Measurements from ENCODE around the gene RPUSD3. TPM values are rescaled to one million over a fixed set of nuclear protein-coding genes. Genes with fewer than 3 reads are reported as not detected.

Gene RPUSD3
- total RNA-seq, 4 donors from 2014 or later, result 29.7 to 43.1 (median 38.5) TPM

Other genes with a start within 250 kb of the RPUSD3 start
- gene MTMR14, start 194.5 kb downstream of the RPUSD3 start, total RNA-seq, result 10 to 100 TPM; 37.1 to 41.7 (median 38.3) TPM
- not detected for gene CPNE9, start 140.2 kb downstream of the RPUSD3 start, total RNA-seq
- gene BRPF1, start 112.3 kb downstream of the RPUSD3 start, total RNA-seq, result 10 to 100 TPM; 16.8 to 43.7 (median 25.6) TPM
- gene OGG1, start 94.1 kb downstream of the RPUSD3 start, total RNA-seq, result 100 to 1,000 TPM in 1 of 4 donors, 10 to 100 TPM in 3; 51.2 to 163 (median 74.1) TPM
- gene CAMK1, start 74.1 kb downstream of the RPUSD3 start, total RNA-seq, result 10 to 100 TPM in 2 of 4 donors, 1 to 10 TPM in 2; 5.6 to 51.2 (median 10.4) TPM
- 10 to 100 TPM; 38.0 to 63.6 (median 55.7) TPM for gene TADA3, start 51.5 kb downstream of the RPUSD3 start, total RNA-seq
- gene ARPC4, start 50.9 kb downstream of the RPUSD3 start, total RNA-seq, result 100 to 1,000 TPM; 111 to 165 (median 135) TPM
- gene TTLL3, start 33.7 kb downstream of the RPUSD3 start, total RNA-seq, result 100 to 1,000 TPM in 3 of 4 donors, 10 to 100 TPM in 1; 42.4 to 594 (median 143) TPM
- gene CIDEC, start 36.2 kb upstream of the RPUSD3 start, total RNA-seq, result 100 to 1,000 TPM in 3 of 4 donors, 10 to 100 TPM in 1; 27.2 to 510 (median 253) TPM
- gene JAGN1, start 46.6 kb upstream of the RPUSD3 start, total RNA-seq, result 10 to 100 TPM; 23.9 to 46.5 (median 41.9) TPM
- 100 to 1,000 TPM in 2 of 4 donors, 10 to 100 TPM in 2; 11.6 to 160 (median 109) TPM for gene IL17RE, start 58.8 kb upstream of the RPUSD3 start, total RNA-seq
- gene IL17RC, start 73.1 kb upstream of the RPUSD3 start, total RNA-seq, result 100 to 1,000 TPM in 3 of 4 donors, 10 to 100 TPM in 1; 22.3 to 125 (median 123) TPM
- gene CRELD1, start 89.8 kb upstream of the RPUSD3 start, total RNA-seq, result 10 to 100 TPM; 21.9 to 45.6 (median 34.4) TPM
- 10 to 100 TPM in 1 of 4 donors, 1 to 10 TPM in 3; 1.9 to 13.2 (median 3.6) TPM for gene PRRT3, start 108.4 kb upstream of the RPUSD3 start, total RNA-seq
- gene EMC3, start 142.8 kb upstream of the RPUSD3 start, total RNA-seq, result 10 to 100 TPM; 23.9 to 42.2 (median 32.8) TPM
- 10 to 100 TPM in 1 of 4 donors, 1 to 10 TPM in 3; 4.6 to 38.0 (median 7.7) TPM for gene FANCD2, start 182.4 kb upstream of the RPUSD3 start, total RNA-seq